Keratinocyte (primary cell): ENCODE measurements around the gene CBY1.

Experiments
- EZH2 ChIP-seq: IDR thresholded peaks from one replicate; pipeline ENCODE4 v1.6.1; 2012; ENCODE audit warnings: inconsistent platforms, mild to moderate bottlenecking, low read length, moderate library complexity
- TF ChIP-seq, protein P1 (sequence below), 3 experiments: IDR thresholded peaks in 1 of 3; conservative IDR thresholded peaks in 1 of 3; optimal IDR thresholded peaks in 1 of 3; 2 replicates in 2 of 3; 3 replicates in 1 of 3; pipeline versions ENCODE3 to v1.5.1; 2011; ENCODE audit warnings: low read length in 3 of 3, mild to moderate bottlenecking in 3 of 3, moderate library complexity in 2 of 3, control low read depth in 1 of 3, inconsistent platforms in 1 of 3; ENCODE audit not compliant: insufficient read depth in 2 of 3; ENCODE audit errors: extremely low read depth in 1 of 3

- TF ChIP-seq, protein P1, sequence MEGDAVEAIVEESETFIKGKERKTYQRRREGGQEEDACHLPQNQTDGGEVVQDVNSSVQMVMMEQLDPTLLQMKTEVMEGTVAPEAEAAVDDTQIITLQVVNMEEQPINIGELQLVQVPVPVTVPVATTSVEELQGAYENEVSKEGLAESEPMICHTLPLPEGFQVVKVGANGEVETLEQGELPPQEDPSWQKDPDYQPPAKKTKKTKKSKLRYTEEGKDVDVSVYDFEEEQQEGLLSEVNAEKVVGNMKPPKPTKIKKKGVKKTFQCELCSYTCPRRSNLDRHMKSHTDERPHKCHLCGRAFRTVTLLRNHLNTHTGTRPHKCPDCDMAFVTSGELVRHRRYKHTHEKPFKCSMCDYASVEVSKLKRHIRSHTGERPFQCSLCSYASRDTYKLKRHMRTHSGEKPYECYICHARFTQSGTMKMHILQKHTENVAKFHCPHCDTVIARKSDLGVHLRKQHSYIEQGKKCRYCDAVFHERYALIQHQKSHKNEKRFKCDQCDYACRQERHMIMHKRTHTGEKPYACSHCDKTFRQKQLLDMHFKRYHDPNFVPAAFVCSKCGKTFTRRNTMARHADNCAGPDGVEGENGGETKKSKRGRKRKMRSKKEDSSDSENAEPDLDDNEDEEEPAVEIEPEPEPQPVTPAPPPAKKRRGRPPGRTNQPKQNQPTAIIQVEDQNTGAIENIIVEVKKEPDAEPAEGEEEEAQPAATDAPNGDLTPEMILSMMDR (optimal IDR thresholded peaks at IDR 0.05 in 1 of 3, IDR thresholded peaks at IDR 0.05 in 1 of 3, conservative IDR thresholded peaks at IDR 0.05 in 1 of 3; ENCODE audit: extremely low read depth in 1 of 3, insufficient read depth in 2 of 3, low read length in 3 of 3): no peak
- no peak for TF ChIP-seq EZH2
Measured at GRCh38 chr22:38656256-38657044, at the start of gene CBY1, which contains the start of gene FAM227A.
